Stimulated activated CD8-positive, alpha-beta memory T cell treated with anti-CD3 and anti-CD28 coated beads, Interleukin-12 subunit alpha, Interleukin-12 subunit beta, amount 100 ng/mL, for 4 hours (primary cell): ENCODE data around the gene MON1B.

ENCODE experiments used
- DNase-seq: peaks from one replicate; pipeline ENCODE4 v3.0.0-alpha.2; 2020; ENCODE audit warnings: low read depth

Gene MON1B

DNA sequence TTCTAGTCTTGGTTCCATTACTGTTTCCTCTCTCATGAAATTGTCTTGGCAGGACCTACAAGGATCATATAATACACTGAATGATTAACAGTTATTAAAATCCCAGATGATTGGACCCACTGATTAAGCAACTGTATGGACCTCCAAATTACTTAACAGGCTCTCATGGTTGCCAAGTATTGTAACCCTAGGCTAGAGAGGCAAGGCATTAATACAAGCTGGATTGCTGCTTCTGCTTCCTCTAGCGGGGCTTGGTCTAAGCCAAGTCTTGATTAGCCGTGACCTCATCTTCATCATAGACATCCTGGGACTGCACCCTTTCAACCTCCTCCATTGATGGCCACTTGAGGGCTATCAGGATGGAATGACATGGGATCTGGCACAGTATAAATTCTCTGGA is 55.2 kb downstream of the MON1B start:
- DNase-seq, result no peak

- DNase-seq, result no peak
Observed at GRCh38 chr16:77250400-77250799, 59.4 kb downstream of the MON1B start.
